Activated CD4-positive, alpha-beta T cell treated with anti-CD3 and anti-CD28 coated beads, Interleukin-10, Interleukin-2, amounts not matched to agents 100 ng/mL and 50 ng/mL, durations not matched to agents 16 hours and 8 hours (primary cell): ENCODE measurements around the gene HAUS7.
A peak's percentile ranks its signal among the peaks of the same experiment; 100 is the strongest.

Source experiments
- DNase-seq: peaks from one replicate; pipeline ENCODE4 v3.0.0-alpha.2; 2020

HAUS7 gene

GRCh38 chrX:153470411-153471363 lies at the start of gene HAUS7:
Gene HAUS7 (minus strand): TSS chrX:153470576. CDS start chrX:153470557, 19 bp downstream.
- DNase-seq = peak; percentile 89

GRCh38 chrX:153519569-153520286 lies 49.4 kb upstream of the HAUS7 start:
- no peak for DNase-seq

- no peak for DNase-seq
Observed at GRCh38 chrX:153517946-153518834, 47.8 kb upstream of the HAUS7 start.

- DNase-seq = no peak
Observed at GRCh38 chrX:153517423-153517822, 47.0 kb upstream of the HAUS7 start, which contains the start of gene ATP2B3. Gene ATP2B3 (plus strand): TSS chrX:153517642. CDS start chrX:153536248, 18,606 bp downstream.

GRCh38 chrX:153516073-153516472 lies 45.7 kb upstream of the HAUS7 start:
- no peak for DNase-seq

GRCh38 chrX:153515435-153515834 lies 45.1 kb upstream of the HAUS7 start:
- no peak for DNase-seq

GRCh38 chrX:153514259-153514658 lies 43.9 kb upstream of the HAUS7 start:
- DNase-seq = no peak

GRCh38 chrX:153513265-153513664 lies 42.9 kb upstream of the HAUS7 start:
- DNase-seq = no peak

- no peak for DNase-seq
Observed at GRCh38 chrX:153512501-153512893, 42.1 kb upstream of the HAUS7 start.

- no peak for DNase-seq
Observed at GRCh38 chrX:153511784-153512500, 41.6 kb upstream of the HAUS7 start.

GRCh38 chrX:153510383-153510782 lies 40.0 kb upstream of the HAUS7 start:
- no peak for DNase-seq

- no peak for DNase-seq
Observed at GRCh38 chrX:153509592-153509991, 39.2 kb upstream of the HAUS7 start.

- DNase-seq = peak; percentile 85
Observed at GRCh38 chrX:153507484-153508178, 37.3 kb upstream of the HAUS7 start.

GRCh38 chrX:153505361-153505760 lies 35.0 kb upstream of the HAUS7 start:
- DNase-seq = no peak

- no peak for DNase-seq
Observed at GRCh38 chrX:153504445-153505016, 34.2 kb upstream of the HAUS7 start.

GRCh38 chrX:153502796-153503195 lies 32.4 kb upstream of the HAUS7 start:
- DNase-seq = no peak

- DNase-seq = no peak
Observed at GRCh38 chrX:153502131-153502530, 31.8 kb upstream of the HAUS7 start.

GRCh38 chrX:153501530-153501929 lies 31.2 kb upstream of the HAUS7 start:
- DNase-seq = no peak

GRCh38 chrX:153500676-153501280 lies 30.4 kb upstream of the HAUS7 start:
- no peak for DNase-seq

- DNase-seq = no peak
Observed at GRCh38 chrX:153499876-153500275, 29.5 kb upstream of the HAUS7 start.

GRCh38 chrX:153499341-153499740 lies 29.0 kb upstream of the HAUS7 start:
- DNase-seq = no peak
